Ishikawa (cell line): Measurements from ENCODE around the gene RGS14.

Experiments used
- CEBPB ChIP-seq: IDR thresholded peaks from 2 replicates; pipeline ENCODE4 v1.6.1; 2012
- CREB1 ChIP-seq: IDR thresholded peaks from 2 replicates; pipeline ENCODE4 v1.6.1; 2012; ENCODE audit warnings: low read depth
- EGR1 ChIP-seq: IDR thresholded peaks from 2 replicates; pipeline ENCODE4 v1.6.1; 2012
- EP300 ChIP-seq: IDR thresholded peaks from 2 replicates; pipeline ENCODE4 v1.6.1; 2012; ENCODE audit warnings: borderline replicate concordance
- FOXM1 ChIP-seq: IDR thresholded peaks from 2 replicates; pipeline ENCODE4 v1.6.1; 2012; ENCODE audit warnings: low read depth, borderline replicate concordance
- MAX ChIP-seq: IDR thresholded peaks from 2 replicates; pipeline ENCODE4 v1.6.1; 2012
- NFIC ChIP-seq: IDR thresholded peaks from 2 replicates; pipeline ENCODE4 v1.6.1; 2012
- RAD21 ChIP-seq: IDR thresholded peaks from 2 replicates; pipeline ENCODE4 v1.6.1; 2012; ENCODE audit warnings: low read depth
- REST ChIP-seq: IDR thresholded peaks from 2 replicates; pipeline ENCODE4 v1.6.1; 2012; ENCODE audit warnings: low read depth, mild to moderate bottlenecking
- TAF1 ChIP-seq: IDR thresholded peaks from 2 replicates; pipeline ENCODE4 v1.6.1; 2012; ENCODE audit warnings: low read depth, mild to moderate bottlenecking
- TEAD4 ChIP-seq: IDR thresholded peaks from 2 replicates; pipeline ENCODE4 v1.6.1; 2012
- USF1 ChIP-seq: IDR thresholded peaks from 2 replicates; pipeline ENCODE4 v1.6.1; 2012
- YY1 ChIP-seq: IDR thresholded peaks from 2 replicates; pipeline ENCODE4 v1.6.1; 2012; ENCODE audit warnings: low read depth
- ZBTB7A ChIP-seq: IDR thresholded peaks from 2 replicates; pipeline ENCODE4 v1.6.1; 2012; ENCODE audit warnings: low read depth

GRCh38 chr5:177346820-177347219 lies 10.9 kb upstream of the RGS14 start:
- TF ChIP-seq FOXM1 = no peak
- TF ChIP-seq RAD21 = no peak
- TF ChIP-seq TEAD4 = no peak
- no peak for TF ChIP-seq EP300
- no peak for TF ChIP-seq CEBPB
- TF ChIP-seq TAF1 = no peak
- no peak for TF ChIP-seq EGR1
- no peak for TF ChIP-seq REST
- no peak for TF ChIP-seq YY1
- TF ChIP-seq USF1 = no peak
- no peak for TF ChIP-seq NFIC
- no peak for TF ChIP-seq ZBTB7A
- no peak for TF ChIP-seq MAX
- no peak for TF ChIP-seq CREB1
